ENCODE measurements around the gene ANKRD44. TPM values are rescaled to one million over a fixed set of nuclear protein-coding genes. Genes with fewer than 3 reads are reported as not detected.

ANKRD44 gene
- total RNA-seq, 4 donors from 2014 or later, result 11.0 to 25.8 (median 23.9) TPM

DNA sequence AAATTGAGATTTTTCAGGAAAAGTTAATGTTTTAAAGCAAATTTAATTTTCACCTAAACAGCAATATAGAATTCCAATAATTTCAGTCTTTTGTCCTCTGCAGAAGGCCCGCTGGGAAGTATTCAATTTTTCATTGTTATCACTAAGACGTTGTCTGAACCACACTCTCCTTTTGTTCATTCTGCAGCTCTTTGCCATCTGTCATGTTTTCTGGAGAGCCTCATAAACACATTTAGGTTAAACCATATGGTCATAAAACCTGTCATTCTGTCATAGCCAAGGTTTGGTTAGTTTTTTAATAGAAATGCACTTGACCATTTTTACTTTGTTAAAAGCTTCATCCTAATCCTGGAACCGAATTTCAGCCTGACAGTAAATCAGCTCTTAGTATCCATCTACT, 330.1 kb downstream of the ANKRD44 start:
- no peak for TF ChIP-seq POLR2A (IDR thresholded peaks at IDR 0.05)
- TF ChIP-seq, protein P1, sequence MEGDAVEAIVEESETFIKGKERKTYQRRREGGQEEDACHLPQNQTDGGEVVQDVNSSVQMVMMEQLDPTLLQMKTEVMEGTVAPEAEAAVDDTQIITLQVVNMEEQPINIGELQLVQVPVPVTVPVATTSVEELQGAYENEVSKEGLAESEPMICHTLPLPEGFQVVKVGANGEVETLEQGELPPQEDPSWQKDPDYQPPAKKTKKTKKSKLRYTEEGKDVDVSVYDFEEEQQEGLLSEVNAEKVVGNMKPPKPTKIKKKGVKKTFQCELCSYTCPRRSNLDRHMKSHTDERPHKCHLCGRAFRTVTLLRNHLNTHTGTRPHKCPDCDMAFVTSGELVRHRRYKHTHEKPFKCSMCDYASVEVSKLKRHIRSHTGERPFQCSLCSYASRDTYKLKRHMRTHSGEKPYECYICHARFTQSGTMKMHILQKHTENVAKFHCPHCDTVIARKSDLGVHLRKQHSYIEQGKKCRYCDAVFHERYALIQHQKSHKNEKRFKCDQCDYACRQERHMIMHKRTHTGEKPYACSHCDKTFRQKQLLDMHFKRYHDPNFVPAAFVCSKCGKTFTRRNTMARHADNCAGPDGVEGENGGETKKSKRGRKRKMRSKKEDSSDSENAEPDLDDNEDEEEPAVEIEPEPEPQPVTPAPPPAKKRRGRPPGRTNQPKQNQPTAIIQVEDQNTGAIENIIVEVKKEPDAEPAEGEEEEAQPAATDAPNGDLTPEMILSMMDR (IDR thresholded peaks at IDR 0.05), result no peak
- DNase-seq, result no peak
- intact Hi-C loops (cut with DNase I), result no loop called here
- H3K27ac ChIP-seq, result no peak overlapping the region
- H3K9me3 ChIP-seq, result no peaks in the 10 kb centered on the region
- H3K36me3 ChIP-seq, result no peaks in the 10 kb centered on the region
- H3K27me3 ChIP-seq, result no peaks in the 10 kb centered on the region
- H3K4me1 ChIP-seq, result no peaks in the 10 kb centered on the region
- no peak overlapping the region for H3K4me3 ChIP-seq (replicated peaks in 1 of 3)
- WGBS, 2 donors, result 71 to 74% methylated on average over 3 of the region's 3 CpGs

DNA sequence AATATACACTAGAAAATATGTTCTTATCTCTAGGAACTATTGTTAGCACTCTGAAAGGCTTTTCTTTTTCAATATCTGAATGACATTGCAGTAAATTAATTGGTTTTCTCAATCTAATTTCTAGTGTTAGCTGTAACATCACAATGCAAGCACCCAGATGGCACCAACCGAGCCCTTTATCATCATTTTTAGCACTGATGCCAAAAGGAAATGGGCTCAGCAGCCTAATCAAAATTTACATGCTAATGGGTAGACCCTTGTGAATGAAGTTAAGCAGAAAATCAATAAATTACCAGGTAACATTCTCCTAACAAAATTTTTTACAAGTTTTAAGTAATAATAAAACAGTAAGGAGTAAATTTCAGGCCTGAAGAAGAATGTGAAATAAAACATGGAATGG, 330.6 kb downstream of the ANKRD44 start:
- TF ChIP-seq, protein P1 (IDR thresholded peaks at IDR 0.05), result no peak
- TF ChIP-seq POLR2A (IDR thresholded peaks at IDR 0.05), result no peak
- Histone ChIP-seq H3K36me3 (no peaks in the 10 kb centered on the region), H3K9me3 (no peaks in the 10 kb centered on the region), H3K4me1 (no peaks in the 10 kb centered on the region), H3K27ac (no peak overlapping the region), H3K27me3 (no peaks in the 10 kb centered on the region), H3K4me3 (replicated peaks in 1 of 3) (no peak overlapping the region)
- intact Hi-C loops (cut with DNase I), result no loop called here
- WGBS, 2 donors, result 88 to 92% methylated on average over 1 of the region's 1 CpG
- DNase-seq, result no peak

DNA sequence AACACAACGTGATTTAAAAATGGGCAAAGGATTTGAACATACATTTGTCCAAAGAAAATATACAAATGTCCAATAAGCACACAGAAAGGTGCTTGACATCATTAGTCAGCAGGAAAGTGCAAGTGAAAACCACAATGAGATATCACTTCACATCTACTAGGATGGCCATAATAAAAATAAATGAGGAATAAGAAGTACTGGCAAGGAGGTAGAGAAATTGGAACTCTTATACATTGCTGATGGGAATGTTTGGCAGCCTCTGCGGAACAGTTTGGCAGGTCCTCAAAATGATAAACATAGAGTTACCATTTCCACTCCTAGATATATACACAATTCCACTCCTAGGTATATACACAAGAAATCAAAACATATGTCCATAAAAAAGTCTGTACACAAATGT, 333.1 kb downstream of the ANKRD44 start:
- intact Hi-C loops (cut with DNase I), result no loop called here
- Histone ChIP-seq H3K27me3 (no peaks in the 10 kb centered on the region), H3K4me3 (replicated peaks in 1 of 3) (no peak overlapping the region), H3K4me1 (no peaks in the 10 kb centered on the region), H3K27ac (no peak overlapping the region), H3K9me3 (no peaks in the 10 kb centered on the region), H3K36me3 (no peaks in the 10 kb centered on the region)
- no peak for DNase-seq
- 80% methylated on average over 2 of the region's 2 CpGs for WGBS, 2 donors
- TF ChIP-seq POLR2A (IDR thresholded peaks at IDR 0.05), result no peak
- TF ChIP-seq, protein P1 (IDR thresholded peaks at IDR 0.05), result no peak

DNA sequence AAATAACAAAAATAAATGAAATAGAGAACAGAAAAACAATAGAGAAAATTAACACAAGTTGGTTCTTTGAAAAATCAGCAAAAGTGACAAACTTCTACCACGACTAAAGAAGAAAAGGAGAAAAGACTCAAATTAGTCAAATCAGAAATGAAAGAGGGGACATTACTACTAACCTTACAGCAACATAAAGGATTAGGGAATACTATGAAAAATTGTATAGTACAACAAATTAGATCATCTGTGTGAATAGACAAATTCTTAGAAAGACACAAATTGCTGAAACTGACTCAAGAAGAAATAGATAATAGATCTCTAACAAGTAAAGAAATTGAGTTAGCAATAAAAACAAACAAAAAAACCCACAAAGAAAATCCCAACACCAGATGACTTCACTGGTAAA, 335.6 kb downstream of the ANKRD44 start:
- no peaks in the 10 kb centered on the region for H3K9me3 ChIP-seq
- DNase-seq, result no peak
- intact Hi-C loops (cut with DNase I), result no loop called here
- no peaks in the 10 kb centered on the region for H3K4me1 ChIP-seq
- H3K27ac ChIP-seq, result no peak overlapping the region
- H3K36me3 ChIP-seq, result no peaks in the 10 kb centered on the region
- H3K27me3 ChIP-seq, result no peaks in the 10 kb centered on the region
- no peak overlapping the region for H3K4me3 ChIP-seq (replicated peaks in 1 of 3)
- TF ChIP-seq, protein P1 (IDR thresholded peaks at IDR 0.05), result no peak
- no peak for TF ChIP-seq POLR2A (IDR thresholded peaks at IDR 0.05)
- WGBS, 2 donors, result 89 to 90% methylated on average over 1 of the region's 1 CpG

DNA sequence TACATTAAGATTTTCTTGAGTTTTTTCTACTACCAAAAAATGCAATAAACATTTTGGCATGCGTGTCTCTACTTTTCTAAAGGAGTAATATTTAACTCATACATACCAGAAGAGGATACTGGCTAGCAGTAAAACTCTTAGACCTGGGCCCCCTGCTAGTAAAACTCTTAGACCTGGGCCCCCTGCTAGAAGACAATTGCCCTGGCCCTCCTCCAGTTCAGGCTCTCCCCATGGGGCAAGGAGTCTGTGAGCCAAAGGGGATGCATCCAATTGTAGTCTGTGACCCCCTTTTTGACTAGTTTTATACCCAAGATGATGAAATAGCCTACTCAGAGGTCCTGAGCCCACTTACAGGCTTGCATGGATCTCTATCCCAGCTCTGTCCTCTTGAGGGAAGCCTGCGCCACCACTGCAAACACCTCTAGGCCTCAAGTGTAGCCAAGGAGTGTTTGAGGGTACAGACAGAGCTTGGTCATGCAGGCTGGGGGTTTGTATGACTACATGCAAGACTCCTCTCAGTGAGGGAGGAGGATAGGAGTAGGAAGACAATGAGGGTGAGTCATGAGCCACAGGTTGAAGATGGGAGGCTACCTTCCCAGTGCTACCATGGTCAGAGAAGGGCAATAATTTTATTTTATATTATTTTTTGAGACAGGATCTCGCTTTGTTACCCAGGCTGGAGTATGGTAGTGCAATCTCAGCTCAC, 338.9 kb downstream of the ANKRD44 start:
- no peaks in the 10 kb centered on the region for H3K27me3 ChIP-seq
- TF ChIP-seq POLR2A (IDR thresholded peaks at IDR 0.05), result no peak
- TF ChIP-seq, protein P1 (IDR thresholded peaks at IDR 0.05), result no peak
- H3K4me1 ChIP-seq, result no peaks in the 10 kb centered on the region
- no peaks in the 10 kb centered on the region for H3K36me3 ChIP-seq
- DNase-seq, result no peak
- no peak overlapping the region for H3K4me3 ChIP-seq (replicated peaks in 1 of 3)
- intact Hi-C loops (cut with DNase I), result no loop called here
- H3K9me3 ChIP-seq, result no peaks in the 10 kb centered on the region
- WGBS, 2 donors, result 79 to 93% methylated on average over 3 of the region's 3 CpGs
- H3K27ac ChIP-seq, result no peak overlapping the region
